ENCODE results near the gene SYNGAP1.
"Not testable (repeated sequence)": the region's sequence is repeated elsewhere in the genome, so short reads cannot be mapped to it uniquely, and the experiment has no call there.

The SYNGAP1 gene

DNA sequence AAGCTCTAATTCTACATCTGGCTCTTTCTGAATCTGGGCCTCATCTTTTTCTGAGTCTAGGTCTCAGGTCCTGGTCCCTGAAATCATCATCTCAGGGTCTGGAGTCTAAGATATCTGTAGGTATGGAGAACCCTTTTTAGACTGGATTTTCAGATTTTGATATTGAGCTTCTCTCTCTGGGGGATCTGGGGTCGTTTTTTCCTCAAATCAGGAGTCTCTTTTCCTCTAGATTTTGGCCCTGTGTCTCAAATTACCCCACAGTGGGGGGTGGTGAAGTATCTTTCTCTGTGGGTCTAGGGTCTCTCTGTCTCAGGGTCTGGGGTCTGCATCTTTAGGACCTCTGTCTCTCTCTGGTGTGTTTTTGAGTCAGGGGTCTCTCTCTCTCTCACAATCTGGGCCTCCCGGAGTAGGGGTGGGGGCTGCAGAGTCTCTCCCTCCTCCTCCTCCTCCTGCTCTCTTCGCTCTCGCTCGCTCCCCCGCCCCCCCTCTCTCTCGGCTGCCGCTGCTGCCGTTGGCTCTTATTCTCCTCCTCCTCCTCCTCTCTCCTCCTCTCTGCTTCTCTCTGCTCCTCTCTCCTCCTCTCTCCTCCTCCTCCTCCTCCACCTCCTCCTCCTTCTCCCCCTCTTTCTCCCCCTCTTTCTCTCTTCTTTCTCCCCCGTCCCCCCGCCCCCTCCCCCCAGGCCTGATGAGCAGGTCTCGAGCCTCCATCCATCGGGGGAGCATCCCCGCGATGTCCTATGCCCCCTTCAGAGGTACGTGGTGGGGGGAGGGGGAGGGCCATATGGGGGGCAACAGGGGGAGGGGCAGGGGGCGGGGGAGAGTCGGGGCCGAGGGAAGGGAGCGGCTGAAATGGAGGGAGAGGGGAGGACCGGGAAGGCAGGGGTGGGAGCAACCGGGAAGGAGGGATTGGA is at the start of gene SYNGAP1:
Gene SYNGAP1, plus strand, starts transcription at position 486 of the 911 bp plus-strand sequence. Its CDS starts 200 bp downstream, at position 686.
- peak within 1 kb of the TSS; percentile 40 for H3K4me3 ChIP-seq (ENCODE audit: low read depth, low read length)

DNA sequence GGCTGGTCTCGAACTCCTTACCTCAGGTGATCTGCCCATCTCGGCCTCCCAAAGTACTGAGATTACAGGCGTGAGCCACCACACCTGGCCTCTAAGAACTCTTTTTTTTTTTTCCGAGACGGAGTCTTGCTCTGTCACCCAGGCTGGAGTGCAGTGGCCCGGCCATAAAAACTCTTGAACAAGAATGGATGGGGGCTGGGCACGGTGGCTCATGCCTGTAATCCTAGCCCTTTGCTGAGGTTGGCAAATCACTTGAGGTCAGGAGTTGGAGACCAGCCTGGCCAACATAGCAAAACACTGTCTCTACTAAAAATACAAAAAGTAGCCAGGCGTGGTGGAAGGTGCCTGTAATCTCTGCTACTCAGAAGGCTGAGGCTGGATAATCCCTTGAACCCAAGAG is 48.0 kb upstream of the SYNGAP1 start:
- H3K4me3 ChIP-seq (ENCODE audit: low read depth, low read length): not testable (repeated sequence)

DNA sequence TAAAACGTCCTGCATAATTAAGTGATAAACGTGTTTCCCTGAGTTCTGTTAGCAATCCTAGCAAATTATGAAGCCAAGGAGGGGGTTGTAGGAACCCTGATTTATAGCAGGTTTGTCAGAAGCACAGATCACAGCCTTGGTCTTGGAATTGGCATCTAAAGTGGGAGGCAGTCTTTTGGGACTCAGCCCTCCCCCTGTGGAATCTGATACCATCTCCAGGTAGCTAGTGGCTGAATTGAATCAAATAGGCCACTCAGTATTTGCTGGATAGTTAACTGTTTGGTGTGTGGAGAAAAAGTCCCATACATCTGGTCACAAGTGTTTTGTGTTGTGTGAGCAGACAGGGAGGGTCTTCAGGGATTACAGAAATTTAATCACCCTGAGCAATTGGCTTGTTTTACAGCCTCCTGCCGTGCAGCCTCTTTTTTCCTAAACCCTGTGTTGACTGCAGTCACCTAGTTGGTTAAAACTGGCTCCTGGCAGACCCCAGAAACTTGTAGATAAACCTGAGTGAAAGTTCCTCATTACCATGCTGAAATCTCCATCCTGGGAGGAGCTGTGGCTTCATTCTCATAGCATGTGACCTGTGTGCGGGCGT is 47.2 kb upstream of the SYNGAP1 start:
- H3K4me3 ChIP-seq (ENCODE audit: low read depth, low read length): no peak overlapping the region

DNA sequence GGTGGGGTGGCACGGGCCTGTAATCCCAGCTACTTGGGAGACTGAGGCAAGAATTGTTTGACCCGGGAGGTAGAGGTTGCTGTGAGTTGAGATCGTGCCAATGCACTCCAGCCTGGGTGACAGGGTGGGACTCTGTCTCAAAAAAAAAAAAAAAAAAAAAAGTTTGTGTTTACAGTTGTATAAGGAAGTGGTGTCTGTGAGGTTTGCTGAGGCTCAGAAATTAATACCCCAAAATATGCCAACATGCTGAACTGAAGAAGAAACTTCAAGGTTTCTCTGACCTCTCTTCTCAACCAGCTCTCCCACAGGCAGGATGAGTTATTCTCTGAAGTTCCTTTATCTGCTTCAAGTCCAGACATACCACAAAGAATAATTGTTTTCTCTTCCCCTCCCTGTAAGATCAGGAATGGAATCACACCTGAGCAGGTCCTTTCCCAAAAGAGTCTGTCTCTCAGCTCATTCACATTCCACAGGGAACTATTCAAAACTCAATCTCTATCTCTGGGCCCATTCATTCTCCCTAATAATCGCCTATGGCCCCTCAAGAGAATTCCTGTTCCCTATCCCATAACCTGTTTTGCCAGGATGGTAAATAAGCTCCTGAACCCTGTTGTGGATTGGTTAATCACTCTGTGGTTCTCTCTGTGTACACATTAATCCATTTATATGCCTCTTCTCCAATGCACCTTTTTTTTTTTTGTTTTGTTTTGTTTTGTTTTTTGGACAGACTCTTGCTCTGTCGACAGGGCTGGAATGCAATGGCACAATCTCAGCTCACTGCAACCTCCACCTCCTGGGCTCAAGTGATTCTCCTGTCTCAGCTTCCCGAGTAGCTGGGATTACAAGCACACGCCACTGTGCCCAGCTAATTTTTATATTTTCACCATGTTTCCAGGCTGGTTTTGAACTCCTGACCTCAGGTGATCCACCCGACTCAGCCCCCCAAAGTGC is 45.6 kb upstream of the SYNGAP1 start:
- no peak overlapping the region for H3K4me3 ChIP-seq (ENCODE audit: low read depth, low read length)

- H3K4me3 ChIP-seq (ENCODE audit: low read depth, low read length): no peak overlapping the region
Observed at GRCh38 chr6:33375143-33375671, 44.7 kb upstream of the SYNGAP1 start.

GRCh38 chr6:33377171-33377570 is 42.7 kb upstream of the SYNGAP1 start:
- no peak overlapping the region for H3K4me3 ChIP-seq (ENCODE audit: low read depth, low read length)

GRCh38 chr6:33379184-33379583 is 40.7 kb upstream of the SYNGAP1 start:
- not testable (repeated sequence) for H3K4me3 ChIP-seq (ENCODE audit: low read depth, low read length)

DNA sequence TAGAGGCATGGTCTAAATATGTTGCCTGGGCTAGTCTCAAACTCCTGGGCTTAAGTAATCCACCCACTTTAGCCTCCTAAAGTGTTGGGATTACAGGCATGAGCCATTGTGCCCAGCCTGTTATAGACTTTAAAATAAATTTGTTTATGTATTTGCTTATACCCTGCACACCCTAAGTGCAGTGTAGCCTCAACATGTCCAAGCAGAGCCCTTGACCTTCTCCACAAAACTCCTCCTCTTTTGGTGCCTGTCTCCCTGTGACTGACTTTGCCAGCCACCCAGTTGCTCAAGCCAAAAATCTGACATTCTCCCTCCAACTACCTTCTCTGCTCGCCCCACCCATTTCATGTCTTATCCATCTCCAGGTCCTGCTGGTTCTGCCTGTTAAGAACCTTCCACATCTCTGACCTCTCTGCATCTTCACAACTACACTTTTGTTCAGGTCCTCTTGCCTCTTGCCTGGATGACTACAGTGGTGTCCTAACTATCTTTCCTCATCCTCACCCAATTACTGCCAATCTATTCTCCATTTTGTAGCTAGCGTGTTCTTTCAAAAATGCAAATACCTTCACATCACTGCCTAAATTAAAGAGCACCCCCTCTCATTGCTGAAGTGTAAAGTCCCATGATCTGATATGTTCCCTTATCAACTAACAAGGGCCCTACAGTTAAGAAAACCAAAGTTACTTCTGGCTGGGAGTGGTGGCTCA is 39.4 kb upstream of the SYNGAP1 start:
- no peak overlapping the region for H3K4me3 ChIP-seq (ENCODE audit: low read depth, low read length)

GRCh38 chr6:33383427-33384185 is 36.3 kb upstream of the SYNGAP1 start:
- no peak overlapping the region for H3K4me3 ChIP-seq (ENCODE audit: low read depth, low read length)

DNA sequence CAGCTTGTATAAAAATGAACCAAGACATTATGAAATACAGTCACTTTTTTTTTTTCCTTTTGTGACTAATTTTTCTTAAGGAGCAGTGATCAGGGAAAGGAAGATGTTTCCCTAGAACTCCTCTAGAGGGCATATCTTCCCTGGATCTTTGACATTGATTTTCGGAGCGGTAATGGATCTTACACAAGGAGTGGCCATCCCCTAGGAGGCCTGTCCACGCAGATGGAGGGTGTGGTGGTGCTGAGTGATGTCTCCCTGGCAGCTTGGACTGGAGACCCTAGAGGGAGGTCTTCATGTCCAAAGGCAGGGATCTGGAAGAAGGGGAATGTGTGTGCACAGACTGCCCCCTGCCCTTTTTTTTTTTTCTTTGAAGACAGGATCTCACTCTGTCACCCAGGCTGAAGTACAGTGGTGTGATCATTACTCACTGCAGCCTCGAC is 35.3 kb upstream of the SYNGAP1 start:
- no peak overlapping the region for H3K4me3 ChIP-seq (ENCODE audit: low read depth, low read length)

- H3K4me3 ChIP-seq (ENCODE audit: low read depth, low read length): no peak overlapping the region
Observed at GRCh38 chr6:33390173-33390572, 29.7 kb upstream of the SYNGAP1 start.

- peak overlapping the region; percentile 0 for H3K4me3 ChIP-seq (ENCODE audit: low read depth, low read length)
Observed at GRCh38 chr6:33390767-33391277, 29.0 kb upstream of the SYNGAP1 start.

DNA sequence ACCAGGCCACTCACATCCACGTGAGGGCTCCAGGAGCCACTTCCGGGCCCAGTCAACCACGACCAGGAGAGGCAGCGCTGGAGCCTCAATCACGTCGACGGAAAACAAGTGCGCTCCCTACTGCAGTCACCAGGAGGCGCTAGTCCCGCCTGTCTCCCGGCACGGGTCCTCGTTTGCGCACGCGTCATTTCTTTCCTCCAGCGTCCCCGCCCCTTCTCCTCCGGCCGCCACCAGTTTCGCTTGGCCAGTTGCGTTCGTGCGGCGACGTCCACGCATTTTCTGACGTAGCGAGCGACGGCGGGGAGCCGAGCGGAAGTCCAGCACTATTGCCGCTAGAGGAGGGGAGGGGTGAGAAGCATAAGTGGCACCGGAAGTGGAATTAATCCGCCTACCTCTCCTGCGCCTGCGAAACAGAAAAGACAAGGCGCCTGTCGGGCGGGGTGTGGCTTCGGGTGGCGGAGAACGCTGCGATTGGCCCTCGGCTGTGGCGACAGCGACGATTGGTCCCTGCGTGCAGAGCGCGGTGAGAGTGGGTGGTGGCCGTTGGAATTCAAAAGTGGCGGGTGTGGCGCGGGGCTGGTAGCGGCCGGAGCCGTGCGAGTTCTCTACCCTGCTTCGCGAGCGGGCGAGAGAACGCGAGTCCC is 28.5 kb upstream of the SYNGAP1 start, which contains the start of gene KIFC1:
Gene KIFC1, plus strand, starts transcription at position 546 of the 644 bp plus-strand sequence. CDS start 163 bp downstream, outside the sequence.
- H3K4me3 ChIP-seq (ENCODE audit: low read depth, low read length): peak within 1 kb of the TSS; percentile 96

- peak overlapping the region; percentile 96 for H3K4me3 ChIP-seq (ENCODE audit: low read depth, low read length)
Observed at GRCh38 chr6:33391922-33392594, 27.8 kb upstream of the SYNGAP1 start.

GRCh38 chr6:33392595-33392948 is 27.3 kb upstream of the SYNGAP1 start:
- peak overlapping the region; percentile 96 for H3K4me3 ChIP-seq (ENCODE audit: low read depth, low read length)

DNA sequence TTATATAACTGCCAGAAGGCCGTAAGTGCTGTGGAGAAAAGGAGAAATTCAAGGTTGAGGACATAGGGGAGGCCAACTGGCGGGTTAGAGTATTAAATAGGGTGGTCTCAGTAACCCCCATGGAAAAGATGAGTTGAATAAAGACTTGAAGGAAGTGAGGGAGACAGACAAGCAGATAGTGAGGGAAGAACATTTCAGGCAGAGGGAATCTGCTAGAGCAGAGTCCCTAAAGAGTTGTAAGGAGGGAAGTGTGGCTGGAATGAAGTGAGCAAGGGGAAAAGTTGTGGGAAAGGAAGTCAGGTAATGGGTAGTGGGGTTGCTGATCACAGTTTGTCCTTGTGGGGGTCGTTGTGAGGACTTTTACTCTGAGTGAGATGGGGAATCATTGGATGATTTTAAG is 26.9 kb upstream of the SYNGAP1 start:
- H3K4me3 ChIP-seq (ENCODE audit: low read depth, low read length): no peak overlapping the region

- H3K4me3 ChIP-seq (ENCODE audit: low read depth, low read length): no peak overlapping the region
Observed at GRCh38 chr6:33397541-33397940, 22.3 kb upstream of the SYNGAP1 start.

DNA sequence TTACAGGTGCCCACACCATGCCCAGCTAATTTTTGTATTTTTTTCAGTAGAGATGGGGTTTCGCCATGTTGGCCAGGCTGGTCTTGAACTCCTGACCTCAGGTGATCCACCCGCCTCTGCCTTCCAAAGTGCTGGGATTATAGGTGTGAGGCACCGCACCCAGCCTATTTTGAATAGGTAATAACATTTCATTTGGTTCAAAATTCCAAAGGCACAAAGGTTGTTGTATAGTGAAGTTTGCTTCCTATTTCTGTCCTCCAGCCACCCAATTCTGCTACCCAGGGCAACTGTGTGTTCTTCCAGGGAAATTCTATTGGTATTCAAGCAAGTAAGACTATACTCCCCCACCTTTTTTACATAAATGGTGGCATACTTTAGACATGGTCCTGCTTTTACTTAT is 21.3 kb upstream of the SYNGAP1 start:
- H3K4me3 ChIP-seq (ENCODE audit: low read depth, low read length): not testable (repeated sequence)
